Skeletal muscle cell (primary cell): ENCODE measurements around the gene RFK.

ENCODE experiments used
- DNase-seq: peaks from one replicate; pipeline ENCODE4 v3.0.0-alpha.2; 2010; ENCODE audit warnings: low read depth
- H3K4me3 ChIP-seq: 2 replicates; pipeline ENCODE4 v1.5.1; 2011; ENCODE audit warnings: low read depth, mild to moderate bottlenecking, control low read depth, low read length, moderate library complexity

The RFK gene

DNA sequence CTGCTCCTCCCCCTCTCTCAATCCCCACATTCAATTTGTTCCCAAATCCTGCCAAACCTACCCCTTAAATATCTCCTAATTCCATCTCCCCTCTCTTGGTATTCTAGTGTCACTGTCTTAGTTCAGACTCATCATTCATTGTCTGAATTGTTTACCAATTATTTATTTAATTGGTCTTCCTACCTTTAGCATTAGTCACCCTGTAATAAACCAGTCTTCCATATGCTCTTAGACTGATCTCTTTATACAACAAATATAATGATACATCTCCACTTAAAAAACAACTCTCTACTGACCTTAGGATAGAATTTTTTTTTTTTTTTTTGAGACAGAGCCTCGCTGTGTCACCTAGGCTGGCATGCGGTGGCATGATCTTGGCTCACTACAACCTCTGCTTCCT, 51.4 kb downstream of the RFK start:
- DNase-seq, result no peak
- H3K4me3 ChIP-seq, result no peak overlapping the region

DNA sequence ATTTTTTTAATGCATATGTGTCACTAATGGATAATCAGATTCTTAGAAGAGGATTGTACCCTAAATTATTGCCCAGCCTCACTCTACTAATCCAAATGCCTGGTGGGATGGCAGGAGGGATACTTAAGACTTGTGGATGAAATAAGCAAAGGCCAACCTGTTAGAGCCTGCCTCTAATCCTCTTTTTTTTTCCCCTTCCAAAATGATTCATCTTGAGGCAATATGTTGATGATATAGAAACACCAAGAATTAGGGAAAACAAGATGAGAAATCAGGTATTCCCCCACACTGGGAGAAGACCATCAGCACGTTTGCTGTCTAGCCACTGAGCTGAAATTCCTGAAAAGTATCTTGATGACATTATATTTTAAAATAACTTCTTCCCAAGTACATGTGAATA, 52.0 kb downstream of the RFK start:
- DNase-seq, result no peak
- H3K4me3 ChIP-seq, result no peak overlapping the region

DNA sequence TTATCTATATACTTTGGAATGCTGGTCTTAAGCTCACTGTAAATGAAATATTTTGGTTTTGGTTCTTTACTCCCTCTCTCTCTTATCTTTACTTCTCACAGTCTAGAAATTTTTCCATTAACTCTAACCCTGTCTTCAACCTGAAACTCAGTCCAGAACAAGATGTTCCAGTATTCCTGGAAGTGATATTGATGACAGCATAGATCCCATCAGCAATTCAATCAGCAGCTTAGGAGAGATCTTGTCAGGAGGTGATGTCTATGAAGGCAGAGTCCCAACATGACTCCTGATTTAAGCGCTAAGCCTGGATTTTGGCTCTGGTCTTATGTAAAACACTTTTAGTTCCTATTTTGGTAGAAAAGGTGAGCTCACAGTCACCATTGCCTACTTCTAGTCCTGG, 52.6 kb downstream of the RFK start:
- DNase-seq, result no peak
- H3K4me3 ChIP-seq, result no peak overlapping the region

DNA sequence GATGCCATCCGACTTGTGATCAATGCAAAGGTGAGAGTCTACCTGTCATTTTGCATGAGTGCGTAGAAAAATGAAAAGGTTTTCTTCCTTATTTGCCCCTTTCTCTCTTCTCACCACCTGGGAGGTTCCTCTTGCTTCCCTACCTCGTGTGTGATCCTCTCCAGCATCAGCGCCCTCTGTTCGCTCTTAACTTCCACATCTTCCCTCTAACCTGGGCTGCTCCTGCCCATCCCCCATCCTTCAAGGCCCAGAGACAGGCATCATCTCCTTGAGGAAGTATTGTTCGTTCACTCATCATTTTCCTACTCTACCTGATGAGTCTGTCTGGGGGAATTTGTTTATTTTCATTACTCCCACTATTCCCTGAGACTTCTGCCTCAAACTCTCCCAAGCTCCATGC, 55.8 kb downstream of the RFK start:
- no peak for DNase-seq
- H3K4me3 ChIP-seq, result no peak overlapping the region

DNA sequence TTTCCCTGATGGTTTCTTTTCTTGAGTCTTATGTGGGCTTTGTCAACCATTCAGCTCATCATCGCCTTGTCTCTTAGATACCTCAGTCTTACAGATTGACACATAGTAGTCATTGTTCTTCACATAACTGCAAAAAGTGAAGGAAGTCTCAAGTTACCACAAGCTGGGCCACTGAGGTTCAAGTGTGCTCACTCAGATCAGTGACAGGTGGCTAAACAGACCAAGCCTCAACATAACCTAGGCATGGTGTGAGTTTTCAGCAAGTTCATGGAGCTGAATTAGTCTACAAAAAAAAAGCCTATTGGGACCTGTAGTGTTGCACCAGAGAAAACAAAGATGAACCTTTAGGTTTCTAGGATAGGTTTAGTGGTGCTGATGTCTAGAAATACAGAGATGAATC, 58.2 kb downstream of the RFK start:
- no peak for DNase-seq
- no peak overlapping the region for H3K4me3 ChIP-seq
